Ammon's horn (tissue), 1 donor: ENCODE results near the gene ACY1.
"Not testable (repeated sequence)": the region's sequence is repeated elsewhere in the genome, so short reads cannot be mapped to it uniquely, and the experiment has no call there.

Experiments used
- DNase-seq: peaks from one replicate; pipeline ENCODE4 v3.0.0-alpha.2; 2016; ENCODE audit warnings: low spot score

Gene ACY1

GRCh38 chr3:52025453-52025852 is 42.1 kb downstream of the ACY1 start:
- no peak for DNase-seq

GRCh38 chr3:52026041-52026440 is 42.7 kb downstream of the ACY1 start:
- DNase-seq = no peak

GRCh38 chr3:52028572-52028971 is 45.2 kb downstream of the ACY1 start:
- peak; percentile 94 for DNase-seq

- no peak for DNase-seq
Measured at GRCh38 chr3:52029053-52029452, 45.7 kb downstream of the ACY1 start.

GRCh38 chr3:52029535-52029934 is 46.2 kb downstream of the ACY1 start:
- no peak for DNase-seq

- no peak for DNase-seq
Measured at GRCh38 chr3:52030714-52031310, 47.5 kb downstream of the ACY1 start.

GRCh38 chr3:52031896-52032295 is 48.6 kb downstream of the ACY1 start:
- DNase-seq = no peak

- DNase-seq = peak; percentile 57
Measured at GRCh38 chr3:52032702-52033408, 49.5 kb downstream of the ACY1 start.

- not testable (repeated sequence) for DNase-seq
Measured at GRCh38 chr3:52033748-52034147, 50.4 kb downstream of the ACY1 start.

GRCh38 chr3:52034212-52034611 is 50.9 kb downstream of the ACY1 start:
- no peak for DNase-seq

GRCh38 chr3:52034651-52035050 is 51.3 kb downstream of the ACY1 start:
- DNase-seq = no peak

- no peak for DNase-seq
Measured at GRCh38 chr3:52036222-52036694, 52.9 kb downstream of the ACY1 start.

- no peak for DNase-seq
Measured at GRCh38 chr3:52036829-52037228, 53.5 kb downstream of the ACY1 start.

GRCh38 chr3:52037291-52037690 is 54.0 kb downstream of the ACY1 start:
- DNase-seq = no peak

- no peak for DNase-seq
Measured at GRCh38 chr3:52038227-52038626, 54.9 kb downstream of the ACY1 start.
